Activated gamma-delta T cell treated with Interleukin-2 at 50 U/mL for 16 hours (primary cell): ENCODE results near the gene SLC1A2.

Source experiments
- DNase-seq: peaks from one replicate; pipeline ENCODE4 v3.0.0-alpha.2; 2020

The SLC1A2 gene

DNA sequence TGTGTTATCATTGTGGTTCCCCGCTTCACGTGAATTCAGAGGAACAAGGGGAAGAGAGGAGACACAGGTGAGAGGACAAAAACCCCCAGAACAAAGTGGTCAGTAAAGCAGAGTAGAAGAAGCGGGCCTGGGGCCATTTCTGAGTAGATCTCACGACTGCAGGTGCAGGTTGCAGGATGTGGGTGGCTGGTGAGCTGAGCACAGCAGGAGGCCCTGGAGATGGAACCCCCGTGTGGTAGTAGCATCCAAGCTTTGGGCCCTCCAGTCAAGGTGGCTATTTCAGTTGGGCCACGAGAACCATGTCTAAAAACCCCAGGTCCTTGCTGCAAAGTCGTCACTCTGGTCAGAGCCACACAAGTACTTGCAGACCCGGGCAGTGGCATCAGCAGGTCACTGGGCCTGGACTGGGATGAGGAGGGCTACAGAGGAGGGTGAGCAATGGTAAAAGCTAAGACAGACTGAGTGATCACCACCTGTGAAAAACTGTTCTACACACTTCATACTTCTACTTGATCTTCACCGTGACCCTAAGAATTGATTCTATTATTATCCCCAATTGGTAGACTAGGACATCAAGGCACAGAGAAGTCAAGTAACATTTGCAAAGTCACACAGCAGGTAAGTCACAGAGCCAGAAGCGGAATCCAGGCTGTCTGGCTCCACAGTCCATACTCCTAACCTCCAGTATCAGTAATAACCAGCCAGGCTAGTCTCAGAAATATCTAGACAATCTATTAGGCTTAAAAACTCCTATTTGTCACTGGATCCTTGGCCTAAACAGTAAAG is 43.8 kb downstream of the SLC1A2 start:
- DNase-seq = no peak

DNA sequence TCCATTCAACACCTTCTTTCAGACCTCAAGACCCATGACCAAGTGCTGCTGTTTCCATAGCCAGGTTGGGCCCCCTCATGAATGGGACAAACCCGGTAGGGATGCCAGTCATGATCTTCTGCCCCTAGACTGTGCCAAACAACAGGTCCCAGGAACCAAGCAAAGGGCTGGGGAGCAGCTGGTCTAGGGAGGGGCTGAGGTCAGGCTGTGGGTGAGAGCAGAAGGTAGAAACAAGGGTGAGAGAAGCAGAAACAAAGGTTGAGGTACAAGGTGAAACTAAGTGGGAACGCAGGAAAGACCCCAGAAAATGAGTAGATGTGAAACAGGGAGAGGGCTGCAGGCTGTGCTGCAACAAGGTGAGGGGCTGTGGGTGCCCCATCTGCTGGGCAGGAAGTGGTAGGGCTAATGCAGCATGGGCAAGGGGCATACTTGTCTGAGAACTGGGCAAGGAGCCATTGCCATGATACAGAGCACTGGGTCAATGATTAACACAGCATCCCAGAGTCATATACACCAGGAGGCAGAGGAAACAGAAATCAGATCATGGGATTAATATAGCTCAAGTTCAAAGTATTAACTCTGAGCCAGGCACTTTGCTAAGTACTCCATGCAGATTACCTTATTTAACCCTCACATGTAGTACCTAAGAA is 45.9 kb downstream of the SLC1A2 start:
- DNase-seq = no peak

DNA sequence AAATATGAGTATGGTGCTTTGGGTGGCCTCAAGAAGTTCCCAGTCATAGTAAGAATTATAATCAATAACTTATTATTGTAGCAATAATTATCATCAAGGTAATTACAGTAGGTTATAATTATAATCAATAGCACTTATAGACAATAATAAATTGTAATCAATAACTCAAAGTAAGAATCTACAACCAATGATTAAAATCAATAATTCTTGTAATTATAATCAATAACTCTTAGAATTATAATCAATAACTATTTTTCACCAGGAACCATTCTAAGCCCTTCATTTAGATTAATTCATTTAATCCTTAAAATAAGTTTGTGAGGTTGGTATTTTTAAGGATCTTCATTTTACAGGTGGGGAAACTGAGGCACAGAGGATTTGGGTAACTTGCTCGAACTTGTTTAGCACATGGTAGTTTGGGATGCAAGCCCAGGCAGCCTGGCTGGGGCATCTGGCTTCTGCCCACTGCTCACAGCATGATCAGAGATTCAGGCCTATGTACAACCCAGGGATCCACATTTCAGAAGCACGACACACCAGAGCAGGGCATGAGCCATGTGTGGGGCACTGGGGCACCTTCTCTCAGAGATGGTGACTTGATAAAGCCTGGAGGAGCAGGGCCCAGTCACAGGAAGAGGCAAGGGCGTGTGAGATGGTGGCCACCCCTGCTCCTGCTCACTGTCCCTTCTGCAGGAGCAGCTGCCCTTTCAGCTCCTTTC is 46.6 kb downstream of the SLC1A2 start:
- DNase-seq = no peak

DNA sequence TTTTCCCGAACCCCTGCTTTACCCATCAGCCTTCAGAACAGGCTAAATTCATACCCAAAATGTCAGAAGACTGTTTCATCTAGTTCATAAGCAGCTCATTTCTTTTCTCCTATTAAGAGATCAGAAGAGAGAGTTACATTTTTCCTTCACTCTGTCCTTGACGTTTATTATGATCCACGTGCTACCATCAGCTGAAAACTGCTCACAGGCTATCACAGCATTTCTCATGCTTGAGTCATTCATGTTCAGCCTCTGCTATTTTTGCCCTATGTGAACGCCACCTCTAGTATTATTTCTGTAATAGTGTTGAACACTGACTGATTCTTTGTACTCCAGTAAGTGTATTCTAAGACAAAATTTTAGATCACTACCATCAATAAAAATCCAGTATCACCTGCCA is 51.9 kb downstream of the SLC1A2 start:
- DNase-seq = no peak

DNA sequence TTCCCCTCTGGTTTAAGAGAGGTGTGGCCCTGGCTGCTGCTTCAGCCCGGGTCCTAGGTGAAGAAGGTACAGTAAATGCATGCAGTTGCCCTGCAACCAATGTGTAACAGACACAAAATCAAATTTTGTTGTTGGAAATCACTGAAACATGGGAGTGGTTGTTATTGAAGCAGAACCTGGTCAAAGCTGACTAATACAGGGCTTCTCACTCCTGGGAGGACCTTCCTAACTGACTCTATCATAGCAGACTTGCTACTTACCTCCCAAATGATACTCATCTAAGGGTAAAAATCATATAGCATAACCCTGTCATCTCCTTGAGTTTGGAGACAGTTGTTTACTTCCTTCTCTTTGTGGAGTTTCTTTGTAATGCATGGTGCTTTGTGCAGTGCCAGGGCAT is 52.6 kb downstream of the SLC1A2 start:
- no peak for DNase-seq

DNA sequence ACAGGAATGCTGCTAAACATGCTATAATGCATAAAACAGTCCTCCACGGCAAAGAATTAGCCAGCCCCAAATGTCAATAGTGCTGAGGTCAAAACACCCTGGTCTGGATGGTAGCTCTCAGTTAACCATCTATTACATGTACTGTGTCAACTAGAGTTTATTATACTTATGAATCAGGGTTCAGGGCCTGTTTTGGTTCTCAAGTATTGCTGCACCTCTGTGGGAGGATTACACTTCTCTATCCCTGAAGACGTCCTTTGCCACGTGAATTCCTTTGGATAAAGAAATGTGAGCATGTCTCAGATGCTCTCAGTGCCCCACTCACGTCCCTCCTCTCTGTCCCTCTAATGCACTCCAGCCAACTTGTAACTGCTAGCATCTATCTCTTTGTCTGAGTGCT is 53.4 kb downstream of the SLC1A2 start:
- DNase-seq = no peak

DNA sequence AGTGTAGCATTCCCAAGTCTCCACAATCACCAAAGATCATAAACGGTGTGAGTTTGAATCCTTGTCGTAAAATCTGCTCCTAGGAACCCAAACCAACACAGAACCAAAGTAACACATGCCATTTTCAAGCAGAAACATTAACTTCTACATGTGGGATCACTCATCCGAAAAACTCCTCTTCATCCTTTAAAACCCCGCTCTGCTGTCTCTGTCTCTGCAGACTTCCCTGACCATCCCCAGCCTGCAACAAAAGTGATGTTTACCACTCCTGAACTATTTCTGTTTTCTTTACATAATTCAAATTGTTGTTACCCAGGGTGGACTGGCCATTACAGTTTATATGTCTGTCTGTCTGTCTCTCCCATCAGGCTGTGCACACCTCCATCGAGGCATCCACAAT is 54.0 kb downstream of the SLC1A2 start:
- DNase-seq = no peak

DNA sequence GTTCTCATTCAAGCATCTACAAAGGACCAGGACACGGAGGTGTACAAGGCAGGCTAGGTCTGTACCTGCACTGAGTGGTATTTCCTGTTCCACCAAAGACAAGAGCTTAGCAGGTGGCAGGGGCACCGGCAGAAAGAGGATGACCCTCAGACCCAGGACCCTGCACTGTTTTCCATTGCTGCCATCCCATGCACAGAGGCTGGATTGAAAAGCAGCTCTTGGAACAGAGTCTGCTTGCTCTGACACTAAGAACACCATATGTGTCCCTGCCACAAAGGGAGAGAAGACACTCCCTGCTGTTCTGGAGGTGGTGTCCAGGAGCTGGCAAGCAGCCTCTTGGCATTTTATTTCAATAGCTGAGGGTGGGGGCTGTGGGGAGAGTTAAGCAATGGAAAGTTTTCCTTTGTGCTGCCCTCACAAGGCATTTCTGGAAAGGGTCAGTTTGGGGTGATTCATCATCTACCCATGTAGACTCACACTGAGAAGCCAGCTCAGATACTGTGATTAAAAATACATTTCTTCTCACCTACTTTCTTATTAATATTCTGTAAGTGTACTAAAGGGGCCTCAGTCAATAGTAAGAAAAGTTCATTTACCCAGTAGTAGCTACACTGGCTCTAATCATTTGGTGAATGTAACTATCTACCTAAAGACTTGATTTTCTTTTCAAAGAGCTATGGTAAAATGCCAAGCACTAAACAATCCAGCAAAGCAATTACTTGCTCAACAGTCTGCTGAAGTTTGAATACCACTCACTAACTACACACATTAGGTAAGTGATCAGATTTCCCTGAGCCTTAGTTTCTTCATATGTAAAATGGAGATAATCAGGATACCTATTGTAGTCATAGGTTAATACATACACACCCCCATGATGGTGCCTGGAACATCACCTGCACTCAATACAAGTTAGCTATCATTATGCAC is 55.2 kb downstream of the SLC1A2 start:
- DNase-seq = no peak

DNA sequence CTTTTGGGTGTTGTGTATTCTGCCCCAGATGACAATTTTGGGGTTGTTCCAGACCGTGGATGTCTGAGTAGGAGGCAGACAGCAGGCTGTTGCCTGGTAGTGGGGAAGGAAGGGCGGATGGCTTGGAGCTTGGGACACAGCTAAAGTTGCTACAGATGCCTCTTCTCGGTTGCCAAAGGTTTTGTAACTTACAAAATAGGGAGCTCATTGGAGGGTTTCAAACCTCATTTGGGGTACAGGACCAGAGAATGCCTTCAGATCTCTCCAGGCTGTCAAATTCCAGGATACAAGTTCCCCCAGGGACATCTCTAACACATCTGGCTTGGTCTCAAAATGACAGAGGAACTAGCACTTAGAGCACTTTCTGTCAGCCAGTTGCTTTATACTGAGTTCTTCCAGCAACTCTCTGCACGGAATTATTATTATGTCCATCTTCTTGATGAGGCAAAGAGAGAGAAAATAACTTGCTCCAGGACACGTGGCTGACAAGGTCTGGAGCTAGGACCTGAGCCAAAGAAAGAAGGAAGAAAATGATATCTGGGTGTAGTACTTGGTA is 56.0 kb downstream of the SLC1A2 start:
- no peak for DNase-seq

DNA sequence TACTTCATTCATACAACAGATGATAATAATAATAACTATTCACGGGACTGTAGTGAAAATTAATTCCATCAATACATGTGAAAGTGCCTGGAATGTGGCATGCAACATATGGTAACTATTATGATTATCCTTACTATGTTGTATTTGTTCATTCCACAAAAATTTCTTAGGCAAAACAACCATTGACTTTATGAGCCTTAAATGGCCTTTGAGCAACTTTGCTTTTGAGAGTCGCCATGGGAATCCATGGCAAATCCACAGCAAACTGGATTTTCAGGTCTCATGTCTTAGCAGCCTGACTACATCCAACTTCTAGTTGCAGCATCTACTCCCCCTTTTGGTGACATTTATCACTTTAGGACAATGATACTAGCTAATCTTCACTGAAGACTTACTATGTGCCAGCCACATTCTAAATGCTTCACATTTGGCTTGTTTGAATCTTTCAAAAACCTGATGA is 56.8 kb downstream of the SLC1A2 start:
- DNase-seq = no peak

DNA sequence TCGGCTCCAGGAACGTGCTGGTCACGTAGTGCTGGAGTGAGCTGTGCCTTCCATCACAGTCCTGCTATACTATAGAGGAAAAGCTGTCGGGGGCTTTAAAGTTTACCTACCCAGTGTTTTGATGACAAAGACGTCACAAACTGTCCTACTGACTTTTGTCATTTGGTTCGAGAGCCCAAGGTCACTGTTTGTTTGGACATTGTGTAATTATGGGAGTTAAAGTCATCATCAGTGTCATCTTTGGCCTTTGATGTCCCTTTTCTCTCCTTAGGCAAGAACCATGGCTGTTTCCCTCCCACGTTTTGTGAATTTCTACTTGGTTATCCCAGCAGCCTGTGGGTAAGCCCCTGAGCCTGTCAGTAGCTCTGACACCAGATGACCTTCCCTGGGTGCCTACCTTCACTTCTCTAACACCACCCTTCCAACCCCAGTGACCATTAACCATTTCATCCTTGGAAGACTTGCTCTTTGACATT is 59.3 kb downstream of the SLC1A2 start:
- no peak for DNase-seq

DNA sequence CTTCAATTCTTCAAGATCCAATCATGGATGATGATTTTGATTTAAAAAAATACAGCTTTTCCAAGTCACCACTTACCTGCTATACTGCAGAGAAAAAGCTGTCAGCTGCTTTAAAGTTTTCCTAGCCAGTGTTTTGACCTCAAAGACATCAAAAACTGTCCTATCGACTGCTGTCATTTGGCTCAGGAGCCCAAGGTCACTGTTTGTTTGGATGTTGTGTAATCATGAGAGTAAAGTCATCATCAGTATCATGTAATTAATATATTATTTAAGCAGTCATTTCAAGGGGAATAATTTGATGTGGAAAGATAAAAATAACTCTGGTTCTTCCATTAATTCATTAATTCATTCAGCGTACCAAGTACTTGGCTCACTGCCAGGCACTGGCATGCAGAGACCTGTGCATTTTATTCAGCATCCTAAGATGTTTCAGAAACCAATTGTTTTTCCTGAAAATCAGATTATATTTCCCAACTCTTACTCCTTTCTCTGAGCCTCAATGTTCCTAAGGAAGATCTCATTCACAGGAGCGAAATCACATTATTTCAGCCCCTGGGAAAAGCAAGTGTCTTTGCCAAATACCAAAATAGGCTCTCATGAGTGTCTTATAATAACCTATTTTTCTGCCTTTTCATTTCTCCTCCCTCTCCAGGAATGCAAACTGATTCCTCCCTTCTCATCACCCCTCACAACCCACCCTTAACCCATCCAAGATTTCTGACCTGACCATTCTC is 59.9 kb downstream of the SLC1A2 start:
- DNase-seq = no peak

DNA sequence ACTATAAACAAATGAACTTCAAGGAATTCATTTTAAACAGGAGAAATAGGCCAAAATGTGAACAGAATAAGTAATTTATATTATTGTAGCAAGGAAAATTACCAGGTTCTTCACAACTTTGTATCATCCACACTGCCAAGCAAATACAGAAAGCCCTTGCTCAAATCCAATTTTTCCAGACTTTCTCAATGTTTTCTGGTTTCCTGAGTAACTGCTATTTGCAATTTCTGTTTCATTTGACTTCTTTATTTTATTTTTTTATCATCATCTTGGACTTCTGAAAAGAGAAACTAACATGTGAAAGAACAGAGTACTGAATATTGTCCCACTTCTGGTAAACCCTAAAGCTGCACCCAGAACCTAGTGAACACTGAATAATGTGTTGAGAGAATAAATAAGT is 61.0 kb downstream of the SLC1A2 start:
- no peak for DNase-seq

DNA sequence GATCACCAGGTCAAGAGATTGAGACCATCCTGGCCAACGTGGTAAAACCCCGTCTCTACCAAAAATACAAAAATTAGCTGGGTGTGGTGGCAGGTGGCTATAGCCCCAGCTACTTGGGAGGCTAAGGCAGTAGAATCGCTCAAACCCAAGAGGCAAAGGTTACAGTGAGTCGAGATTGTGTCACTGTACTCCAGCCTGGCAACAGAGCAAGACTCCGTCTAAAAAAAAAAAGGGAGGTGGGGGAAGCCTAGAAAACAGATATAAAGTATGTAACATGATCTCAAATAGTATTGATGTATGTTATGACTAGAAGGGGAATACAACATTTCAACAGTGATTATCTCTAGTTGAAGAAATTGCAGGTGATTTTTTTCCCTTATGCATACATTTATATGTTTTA is 61.4 kb downstream of the SLC1A2 start:
- no peak for DNase-seq

DNA sequence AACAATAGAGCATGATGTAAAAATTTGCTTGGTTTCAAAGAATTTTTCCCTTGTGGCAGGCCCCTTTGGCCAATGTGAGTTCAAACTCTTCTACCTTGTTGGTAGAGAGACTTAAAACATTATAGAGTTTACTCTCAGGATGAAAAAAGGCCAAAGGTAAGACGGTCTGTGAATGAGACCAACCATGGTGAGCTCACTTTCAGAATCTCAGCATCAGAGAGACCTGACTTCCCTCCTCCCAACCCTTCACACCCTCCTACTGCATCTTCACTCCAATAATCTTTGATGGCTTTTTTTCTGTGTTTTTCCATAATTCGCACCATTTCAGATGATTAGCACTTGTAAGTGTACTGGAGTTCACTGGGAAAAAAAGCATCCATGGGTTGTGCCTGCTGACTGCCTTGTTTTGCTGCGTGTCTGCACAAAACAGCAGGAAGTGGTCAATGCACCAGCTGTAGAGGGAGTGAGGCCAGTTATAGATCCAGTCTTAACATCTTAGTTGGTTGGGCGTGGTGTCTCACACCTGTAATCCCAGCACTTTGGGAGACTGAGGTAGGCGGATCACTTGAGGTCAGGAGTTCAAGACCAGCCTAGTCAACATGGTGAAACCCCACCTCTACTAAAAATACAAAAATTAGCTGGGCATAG is 64.1 kb downstream of the SLC1A2 start:
- no peak for DNase-seq

DNA sequence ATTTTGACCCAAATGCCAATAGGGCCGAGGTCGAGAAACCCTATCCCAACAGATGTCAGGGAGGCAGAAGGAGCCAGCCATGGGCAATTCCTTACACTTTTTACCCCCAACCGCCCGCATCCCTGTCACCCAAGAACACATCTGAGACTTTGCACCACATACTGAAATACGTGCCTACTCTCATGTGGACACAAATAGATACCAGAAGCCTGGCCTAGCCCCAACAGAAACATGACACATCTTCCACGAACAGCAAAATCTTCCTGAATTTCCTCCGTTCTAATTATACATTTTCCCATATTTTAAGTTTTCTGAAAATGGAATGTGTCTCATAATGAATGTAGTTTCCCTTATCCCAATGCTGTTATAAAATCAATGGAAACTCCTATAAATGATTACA is 64.7 kb downstream of the SLC1A2 start:
- no peak for DNase-seq

DNA sequence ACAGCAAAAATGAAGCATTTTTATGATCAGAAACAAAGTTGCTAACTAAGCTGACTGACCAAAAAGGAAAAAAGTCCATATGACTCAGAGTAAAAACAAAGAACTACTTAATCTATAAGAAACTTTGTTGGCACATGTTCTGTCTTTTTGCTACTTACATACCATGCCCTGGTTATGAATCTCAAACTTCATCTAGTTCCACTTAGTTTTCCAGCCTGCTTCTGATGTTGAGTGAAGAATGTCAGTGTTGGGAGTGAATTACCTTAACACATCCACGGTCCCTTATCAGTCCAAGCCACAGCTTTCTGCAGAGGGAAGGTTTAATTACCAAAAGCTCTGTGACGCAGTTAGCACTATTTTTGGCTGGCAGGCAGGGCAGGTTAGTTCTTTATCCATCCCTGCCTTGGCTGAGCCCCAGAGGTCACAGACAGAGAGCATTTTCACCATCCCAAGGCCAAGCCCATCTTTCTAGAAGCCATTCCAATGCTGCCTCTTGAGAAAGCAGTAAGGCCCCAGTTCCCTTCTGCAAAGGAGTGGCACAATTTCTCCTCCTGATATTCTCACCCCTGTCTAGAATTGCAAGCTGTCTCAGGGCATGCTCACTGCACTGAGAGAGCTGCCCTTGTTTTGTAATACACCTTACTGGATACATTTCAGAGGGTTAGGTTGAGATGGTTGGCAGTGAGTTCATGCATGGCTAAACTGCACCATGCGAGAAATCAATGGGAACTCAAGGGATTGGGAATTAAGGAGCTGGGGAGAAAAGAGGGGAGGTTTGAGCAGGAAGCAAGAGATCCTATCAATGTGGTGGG is 67.1 kb downstream of the SLC1A2 start:
- no peak for DNase-seq

DNA sequence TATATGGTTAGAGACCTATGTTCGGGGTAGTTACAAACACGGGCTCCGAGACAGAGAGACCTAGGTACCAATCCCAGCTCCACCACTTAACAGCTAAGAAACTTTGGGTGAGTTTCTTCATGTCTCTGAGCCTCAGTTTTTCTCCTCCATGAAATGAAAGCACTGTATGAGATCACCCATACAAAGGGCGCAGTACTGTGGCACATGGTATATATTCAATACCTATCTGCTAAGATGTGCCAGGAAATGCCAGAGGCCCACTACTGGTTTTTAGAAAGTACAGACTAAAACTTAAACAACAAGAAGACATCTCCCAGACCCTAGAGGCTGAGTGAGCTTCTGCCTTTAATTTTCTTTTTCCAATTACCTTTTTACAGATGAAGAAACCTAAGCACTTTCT is 69.5 kb downstream of the SLC1A2 start:
- no peak for DNase-seq

DNA sequence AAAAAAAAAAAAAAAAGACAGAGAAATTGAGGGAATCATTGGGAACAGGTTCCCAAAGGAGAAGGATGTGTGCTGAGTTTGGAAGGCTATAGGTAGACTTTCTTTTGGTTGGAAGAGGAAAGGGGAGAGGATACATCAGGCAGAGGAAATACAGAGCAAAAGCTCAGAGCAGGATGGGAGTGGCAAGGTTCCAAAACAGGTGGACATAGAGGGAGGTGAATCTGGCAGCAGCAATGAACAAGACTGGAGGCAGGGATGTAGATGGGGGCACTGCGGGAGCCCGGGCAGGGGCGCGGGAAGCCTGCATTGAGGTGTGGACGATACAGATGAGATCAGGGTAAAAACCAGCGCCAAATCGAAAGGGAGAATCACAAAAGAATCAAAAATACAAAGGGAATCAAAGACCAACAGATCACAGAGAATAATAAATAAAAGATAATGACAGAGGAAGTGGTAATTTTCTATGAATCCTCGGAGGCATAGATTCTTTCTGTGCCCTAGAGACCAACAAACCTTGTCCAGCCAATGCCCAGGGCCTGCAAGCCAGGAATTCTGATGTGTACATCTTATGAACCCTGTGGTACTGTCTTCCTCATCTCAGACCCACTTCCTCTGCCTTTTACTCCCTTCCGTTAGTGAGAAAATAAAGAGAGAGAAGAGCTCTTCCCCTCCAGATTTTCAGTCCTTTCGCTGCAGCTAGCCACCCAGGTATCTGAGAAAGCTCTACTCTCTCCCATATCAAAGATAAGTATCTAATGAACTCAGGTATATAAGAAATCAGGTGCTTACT is 70.3 kb downstream of the SLC1A2 start:
- DNase-seq = no peak
